GM12891 (cell line): ENCODE measurements around the gene PRKCB.
A peak's percentile ranks its signal among the peaks of the same experiment; 100 is the strongest.

Experiments
- DNase-seq: peaks from one replicate; pipeline ENCODE4 v3.0.0; 2011; ENCODE audit warnings: low spot score; ENCODE audit not compliant: insufficient read length
- FAIRE-seq: peaks from 2 replicates; lab custom pipeline; 2011; peaks lifted over from hg19 to GRCh38; lab: Jason Lieb, UNC
- PAX5 ChIP-seq: IDR thresholded peaks from 2 replicates; pipeline ENCODE4 v1.6.1; 2011; ENCODE audit warnings: low read length, moderate library complexity, mild to moderate bottlenecking; ENCODE audit not compliant: insufficient read depth, severe bottlenecking
- POLR2A ChIP-seq: IDR thresholded peaks from 2 replicates; pipeline ENCODE4 v1.6.1; 2011; ENCODE audit warnings: low read depth, low read length, control low read depth
- POLR2AphosphoS5 ChIP-seq: IDR thresholded peaks from 2 replicates; pipeline ENCODE4 v1.6.1; 2011; ENCODE audit warnings: low read depth, low read length, control low read depth
- POU2F2 ChIP-seq: IDR thresholded peaks from 2 replicates; pipeline ENCODE4 v1.6.1; 2011; ENCODE audit warnings: low read depth, mild to moderate bottlenecking, control low read depth, low read length, moderate library complexity
- SPI1 ChIP-seq: IDR thresholded peaks from 2 replicates; pipeline ENCODE4 v1.6.1; 2011; ENCODE audit warnings: low read depth, low read length, control low read depth
- TAF1 ChIP-seq: IDR thresholded peaks from 2 replicates; pipeline ENCODE4 v1.6.1; 2011; ENCODE audit warnings: low read depth, low read length, control low read depth

The PRKCB gene

GRCh38 chr16:23900480-23901177 lies 64.8 kb downstream of the PRKCB start:
- TF ChIP-seq POU2F2 (no peak), TAF1 (no peak), POLR2A (no peak), POLR2AphosphoS5 (no peak), PAX5 (no peak)
- DNase-seq, result no peak
- FAIRE-seq, result peak; percentile 5

GRCh38 chr16:23901178-23902033 lies 65.6 kb downstream of the PRKCB start:
- peak; percentile 85 for FAIRE-seq
- no peak for DNase-seq
- no peak for TF ChIP-seq PAX5
- TF ChIP-seq POU2F2, result no peak
- TF ChIP-seq TAF1, result no peak
- no peak for TF ChIP-seq POLR2AphosphoS5
- no peak for TF ChIP-seq SPI1
- no peak for TF ChIP-seq POLR2A

- DNase-seq (no peak), FAIRE-seq (no peak)
- TF ChIP-seq SPI1 (no peak), TAF1 (no peak), PAX5 (no peak), POLR2AphosphoS5 (no peak), POU2F2 (no peak), POLR2A (no peak)
Measured at GRCh38 chr16:23902034-23902747, 66.4 kb downstream of the PRKCB start.

GRCh38 chr16:23902748-23903414 lies 67.1 kb downstream of the PRKCB start:
- FAIRE-seq, result peak; percentile 51

GRCh38 chr16:23905027-23905426 lies 69.2 kb downstream of the PRKCB start:
- no peak for FAIRE-seq

More at GRCh38 chr16:23902748-23903414, 67.1 kb downstream of the PRKCB start:
- DNase-seq, result no peak
- no peak for TF ChIP-seq POU2F2
- no peak for TF ChIP-seq PAX5
- no peak for TF ChIP-seq TAF1
- TF ChIP-seq POLR2A, result no peak
- TF ChIP-seq POLR2AphosphoS5, result no peak
- TF ChIP-seq SPI1, result no peak

GRCh38 chr16:23907457-23907902 lies 71.7 kb downstream of the PRKCB start:
- DNase-seq (no peak), FAIRE-seq (no peak)
- TF ChIP-seq POLR2A, result no peak

More at GRCh38 chr16:23905027-23905426, 69.2 kb downstream of the PRKCB start:
- TF ChIP-seq SPI1 (no peak), POU2F2 (no peak), PAX5 (no peak), POLR2A (no peak), TAF1 (no peak), POLR2AphosphoS5 (no peak)
- DNase-seq, result no peak

- no peak for FAIRE-seq
- no peak for TF ChIP-seq POLR2A
- TF ChIP-seq POU2F2, result no peak
- no peak for TF ChIP-seq PAX5
- TF ChIP-seq POLR2AphosphoS5, result no peak
- no peak for TF ChIP-seq SPI1
- no peak for TF ChIP-seq TAF1
Measured at GRCh38 chr16:23907903-23908302, 72.1 kb downstream of the PRKCB start.

GRCh38 chr16:23908790-23909189 lies 73.0 kb downstream of the PRKCB start:
- DNase-seq (no peak), FAIRE-seq (no peak)
- TF ChIP-seq POLR2A (no peak), PAX5 (no peak), POU2F2 (no peak), SPI1 (no peak)

More at GRCh38 chr16:23907903-23908302, 72.1 kb downstream of the PRKCB start:
- no peak for DNase-seq

- TF ChIP-seq POLR2AphosphoS5 (no peak), POLR2A (no peak), POU2F2 (no peak), SPI1 (no peak), PAX5 (no peak), TAF1 (no peak)
- DNase-seq (no peak), FAIRE-seq (no peak)
Measured at GRCh38 chr16:23909792-23910418, 74.1 kb downstream of the PRKCB start.
